BE2C (cell line): ENCODE data around the gene C20orf204.
A peak's percentile ranks its signal among the peaks of the same experiment; 100 is the strongest.

Source experiments
- DNase-seq: peaks from one replicate; pipeline ENCODE4 v3.0.0-alpha.2; 2020
- H3K27me3 ChIP-seq: fragments of 250-450 bp; sonication (Bioruptor Pico); 2 replicates; pipeline ENCODE4 v1.5.1; 2020; ENCODE audit warnings: mild to moderate bottlenecking
- H3K36me3 ChIP-seq: fragments of 250-450 bp; sonication (Bioruptor Pico); 2 replicates; pipeline ENCODE4 v1.5.1; 2020; ENCODE audit warnings: mild to moderate bottlenecking
- H3K4me1 ChIP-seq: fragments of 250-450 bp; sonication (Bioruptor Pico); 2 replicates; pipeline ENCODE4 v1.5.1; 2020
- H3K4me3 ChIP-seq: 2 replicates; pipeline ENCODE4 v1.5.1; 2011; ENCODE audit warnings: low read depth, low read length
- H3K9me3 ChIP-seq: fragments of 250-450 bp; sonication (Bioruptor Pico); 2 replicates; pipeline ENCODE4 v1.5.1; 2020
- CTCF ChIP-seq: IDR thresholded peaks from 2 replicates; pipeline ENCODE4 v1.5.1; 2012; ENCODE audit warnings: mild to moderate bottlenecking, low read depth, low read length

Gene C20orf204

DNA sequence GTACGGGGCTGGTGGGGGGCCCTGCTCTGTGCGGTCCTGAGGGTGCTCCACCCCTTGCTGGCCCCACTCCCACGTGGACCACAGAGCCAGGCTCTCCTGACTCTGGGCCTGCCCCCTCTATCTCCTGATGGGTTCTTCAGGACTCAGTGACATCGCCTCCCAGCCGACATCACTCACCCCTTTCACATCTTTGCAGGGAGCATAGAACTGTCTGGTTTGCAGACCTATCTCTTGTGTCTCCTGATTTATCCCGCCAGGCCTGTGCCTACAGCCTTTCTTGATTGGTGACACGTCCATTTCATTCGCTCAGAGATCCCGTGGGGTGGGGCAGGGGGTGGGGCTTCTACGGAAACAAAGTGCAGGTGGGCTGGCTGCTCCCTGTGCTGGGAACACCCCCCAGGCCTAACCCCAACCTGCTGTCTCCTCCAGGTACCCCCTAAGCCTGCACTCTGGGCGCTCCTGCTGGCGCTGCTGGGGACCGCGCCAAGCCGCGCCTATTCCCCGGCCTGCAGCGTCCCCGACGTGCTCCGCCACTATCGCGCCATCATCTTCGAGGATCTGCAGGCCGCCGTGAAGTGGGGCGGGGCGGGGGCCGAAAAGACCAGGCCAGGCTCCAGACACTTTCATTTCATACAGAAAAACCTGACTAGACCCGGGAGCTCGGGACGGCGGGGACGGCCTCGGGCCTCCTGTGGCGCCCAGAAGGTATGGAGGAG, 1.7 kb downstream of the C20orf204 start:
- Histone ChIP-seq H3K36me3 (peaks cover 21% of the 10 kb centered on the region), H3K9me3 (no peaks in the 10 kb centered on the region), H3K4me1 (peaks cover 36% of the 10 kb centered on the region), H3K27me3 (peaks cover 6% of the 10 kb centered on the region; the same call in 1 of the 2 replicates), H3K4me3 (peak overlapping the region; percentile 61)
- no peak for TF ChIP-seq CTCF
- DNase-seq = peak; percentile 60

- DNase-seq = no peak
- Histone ChIP-seq H3K9me3 (no peaks in the 10 kb centered on the region), H3K4me1 (peaks cover 36% of the 10 kb centered on the region), H3K36me3 (peaks cover 21% of the 10 kb centered on the region), H3K4me3 (peak overlapping the region; percentile 61), H3K27me3 (peaks cover 6% of the 10 kb centered on the region; the same call in 1 of the 2 replicates)
- TF ChIP-seq CTCF = no peak
Measured at GRCh38 chr20:64038224-64038564, 2.2 kb downstream of the C20orf204 start.

DNA sequence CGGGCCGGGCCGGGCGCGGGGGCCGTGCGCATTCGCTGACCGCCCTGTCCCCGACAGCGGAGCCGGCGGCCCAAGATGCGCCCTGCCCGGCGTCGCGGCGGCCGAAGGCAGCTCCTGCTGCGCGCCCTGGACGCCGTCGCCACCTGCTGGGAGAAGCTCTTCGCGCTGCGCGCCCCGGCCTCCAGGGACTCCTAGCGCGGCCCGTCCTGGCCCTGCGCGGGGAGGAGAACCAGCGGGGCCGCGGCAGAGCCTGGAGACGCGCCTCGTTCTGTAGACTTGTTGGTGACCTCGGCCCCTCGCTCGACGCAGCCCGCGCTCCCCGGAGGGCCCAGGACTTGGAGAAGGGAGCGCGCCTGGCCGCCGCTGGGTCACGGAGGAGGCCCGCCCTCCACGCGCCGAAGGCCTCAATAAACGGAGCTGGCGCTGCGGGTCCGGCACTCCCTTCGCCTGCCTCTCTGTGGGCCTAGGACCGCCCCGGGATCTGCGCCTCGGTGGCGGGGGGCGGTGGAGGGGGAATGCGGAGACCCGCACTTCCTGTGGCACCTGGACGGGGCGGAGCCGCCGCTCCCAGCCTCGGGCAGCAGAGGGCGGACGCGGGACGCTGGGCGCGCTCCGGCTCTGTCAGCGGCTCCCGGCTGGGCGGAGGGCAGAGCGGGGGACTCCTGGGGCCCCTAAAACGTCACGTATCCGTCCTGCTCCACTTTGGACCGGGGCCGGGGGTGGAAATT, 2.7 kb downstream of the C20orf204 start:
- H3K4me3 ChIP-seq = peak overlapping the region; percentile 61
- peaks cover 36% of the 10 kb centered on the region for H3K4me1 ChIP-seq
- H3K27me3 ChIP-seq = peaks cover 6% of the 10 kb centered on the region; the same call in 1 of the 2 replicates
- peak; percentile 64 for TF ChIP-seq CTCF
- peaks cover 16% of the 10 kb centered on the region for H3K36me3 ChIP-seq
- peak; percentile 87 for DNase-seq
- H3K9me3 ChIP-seq = no peaks in the 10 kb centered on the region

- DNase-seq = no peak
- peak overlapping the region; percentile 61 for H3K4me3 ChIP-seq
- H3K27me3 ChIP-seq = peaks cover 6% of the 10 kb centered on the region; the same call in 1 of the 2 replicates
- peaks cover 39% of the 10 kb centered on the region for H3K4me1 ChIP-seq
- no peaks in the 10 kb centered on the region for H3K9me3 ChIP-seq
- H3K36me3 ChIP-seq = peaks cover 8% of the 10 kb centered on the region
- no peak for TF ChIP-seq CTCF
Measured at GRCh38 chr20:64039293-64040160, 3.5 kb downstream of the C20orf204 start.

DNA sequence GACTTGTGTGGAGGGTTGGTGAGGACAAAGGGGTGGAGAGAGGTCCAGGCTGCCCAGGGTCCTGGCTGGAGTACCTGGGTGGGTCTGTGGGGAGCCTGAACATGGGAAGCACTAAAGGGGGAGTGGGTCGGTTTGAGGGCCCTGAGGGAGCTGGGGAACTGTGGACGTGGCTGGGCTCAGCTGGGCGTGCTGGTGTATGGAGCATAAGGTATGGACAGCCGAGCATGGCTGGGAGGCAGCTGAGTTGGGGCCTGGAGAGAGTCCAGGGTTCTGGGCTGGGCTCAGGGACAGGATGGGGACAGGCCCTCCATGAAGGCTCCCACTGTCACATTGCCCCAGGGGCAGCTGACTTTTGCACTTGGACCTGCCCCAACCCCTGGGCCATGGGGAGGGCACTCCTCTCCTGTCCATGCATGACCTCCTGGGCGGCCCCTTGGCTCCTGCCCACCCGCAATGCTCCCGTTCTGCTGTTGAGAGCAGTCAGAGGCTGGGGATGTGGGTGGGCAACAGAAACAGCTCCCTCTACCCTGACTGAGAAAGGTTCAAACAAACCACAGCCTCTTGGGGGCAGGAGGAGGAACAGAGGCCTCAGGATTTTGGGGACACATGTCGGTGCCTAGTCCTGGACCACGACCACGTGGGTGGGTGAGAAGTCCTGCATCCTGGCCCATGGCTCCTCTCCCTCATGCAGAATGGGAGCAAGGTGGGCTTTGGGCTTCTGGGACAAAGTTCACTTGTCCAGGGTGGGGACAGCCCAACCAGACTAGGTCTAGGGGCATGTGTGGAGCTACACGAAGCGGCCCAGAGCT, 4.5 kb downstream of the C20orf204 start:
- Histone ChIP-seq H3K4me1 (peaks cover 43% of the 10 kb centered on the region), H3K9me3 (no peaks in the 10 kb centered on the region), H3K4me3 (no peak overlapping the region), H3K27me3 (peaks cover 6% of the 10 kb centered on the region; the same call in 1 of the 2 replicates), H3K36me3 (peaks cover 2% of the 10 kb centered on the region; the same call in 1 of the 2 replicates)
- no peak for TF ChIP-seq CTCF
- no peak for DNase-seq
